Dedifferentiated amniotic fluid mesenchymal stem cell (primary cell): ENCODE data around the gene PNMA8C.
A peak's percentile ranks its signal among the peaks of the same experiment; 100 is the strongest.
"Not testable (repeated sequence)": the region's sequence is repeated elsewhere in the genome, so short reads cannot be mapped to it uniquely, and the experiment has no call there.

Source experiments
- DNase-seq: peaks from one replicate; pipeline ENCODE4 v3.0.0-alpha.2; 2016; ENCODE audit errors: extremely low spot score

Gene PNMA8C

GRCh38 chr19:46447824-46448223 lies 19.1 kb upstream of the PNMA8C start:
- no peak for DNase-seq

GRCh38 chr19:46447006-46447405 lies 18.3 kb upstream of the PNMA8C start:
- no peak for DNase-seq

DNA sequence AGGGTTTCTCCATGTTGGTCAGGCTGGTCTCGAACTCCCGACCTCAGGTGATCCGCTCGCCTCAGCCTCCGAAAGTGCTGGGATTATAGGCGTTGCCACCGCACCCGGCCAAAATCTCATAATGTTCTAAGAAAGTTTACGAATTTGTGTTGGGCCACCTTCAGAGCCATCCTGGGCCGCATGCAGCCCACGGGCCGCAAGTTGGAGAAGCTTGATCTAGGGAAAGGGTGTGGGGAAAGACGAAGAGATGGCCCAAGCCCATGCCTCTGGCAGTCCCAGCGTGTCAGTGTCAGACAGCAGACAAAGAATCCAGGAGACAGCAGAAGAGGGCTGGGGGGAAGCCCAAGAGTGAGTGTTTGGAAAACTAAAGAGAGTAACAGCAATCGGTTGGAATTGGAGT lies 17.3 kb upstream of the PNMA8C start:
- no peak for DNase-seq

DNA sequence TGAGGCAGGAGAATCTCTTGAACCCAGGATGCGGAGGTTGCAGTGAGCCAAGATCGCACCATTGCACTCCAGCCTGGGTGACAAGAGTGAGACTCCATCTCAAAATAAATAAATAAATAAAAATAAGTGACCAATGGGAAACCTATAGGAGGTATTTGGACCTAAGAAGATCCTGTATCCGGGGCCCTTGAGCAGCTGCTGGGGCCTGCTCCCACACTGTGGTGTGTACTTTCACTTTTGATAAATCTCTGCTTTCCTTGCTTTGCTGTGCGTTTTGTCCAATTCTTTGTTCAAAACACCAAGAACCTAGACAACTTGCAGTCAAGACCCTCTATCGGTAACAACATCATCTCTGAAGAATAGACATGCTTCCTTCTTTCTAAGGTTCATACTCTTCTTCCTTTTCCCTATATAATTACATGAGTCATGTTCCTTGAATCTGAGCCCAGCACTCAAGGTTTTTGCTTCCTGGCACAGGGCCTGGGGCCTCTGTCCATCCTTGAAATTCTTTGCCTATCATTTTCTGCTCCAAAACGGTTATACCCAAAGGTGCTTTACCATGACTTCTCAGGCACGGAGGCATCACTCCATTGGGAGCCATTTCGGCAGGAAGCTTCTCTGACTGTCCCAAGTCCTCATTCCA lies 14.2 kb upstream of the PNMA8C start:
- peak; percentile 68 for DNase-seq

GRCh38 chr19:46441866-46442265 lies 13.1 kb upstream of the PNMA8C start:
- no peak for DNase-seq

GRCh38 chr19:46435689-46436088 lies 7.0 kb upstream of the PNMA8C start:
- DNase-seq = not testable (repeated sequence)

DNA sequence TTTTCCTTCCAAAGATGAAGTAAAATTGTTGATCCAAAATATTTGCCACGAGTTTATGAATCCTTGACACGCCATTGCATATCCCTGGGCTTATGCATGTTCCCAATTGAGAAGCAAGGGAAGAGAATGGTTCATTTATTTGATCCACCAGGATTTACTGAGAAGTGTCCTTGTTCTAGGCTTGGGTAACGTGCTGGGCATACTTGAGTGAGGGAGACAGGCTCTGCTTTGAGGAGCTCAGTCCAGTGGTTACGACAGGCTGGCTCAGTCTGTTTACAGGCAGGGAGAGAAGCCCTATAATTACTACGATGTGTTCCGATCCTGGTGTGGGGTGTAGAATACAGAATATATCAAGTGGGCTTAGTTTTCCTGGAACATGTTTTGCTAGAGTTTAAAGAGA lies 6.3 kb upstream of the PNMA8C start:
- DNase-seq = no peak

DNA sequence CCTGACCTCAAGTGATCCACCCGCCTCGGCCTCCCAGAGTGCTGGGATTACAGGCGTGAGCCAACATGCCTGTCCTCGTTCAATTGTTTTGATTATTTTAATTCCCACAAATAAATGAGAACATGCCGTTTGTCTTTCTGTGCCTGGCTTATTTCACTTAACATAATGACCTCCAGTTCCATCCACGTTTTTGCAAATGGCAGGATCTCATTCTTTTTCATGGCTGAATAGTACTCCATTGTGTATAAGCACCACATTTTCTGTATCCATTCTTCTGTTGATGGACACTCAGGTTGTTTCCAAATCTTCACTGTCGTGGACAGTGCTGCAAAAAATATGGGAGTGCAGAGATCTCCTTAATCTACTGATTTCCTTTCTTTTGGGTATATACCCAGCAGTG lies 4.7 kb upstream of the PNMA8C start:
- not testable (repeated sequence) for DNase-seq

DNA sequence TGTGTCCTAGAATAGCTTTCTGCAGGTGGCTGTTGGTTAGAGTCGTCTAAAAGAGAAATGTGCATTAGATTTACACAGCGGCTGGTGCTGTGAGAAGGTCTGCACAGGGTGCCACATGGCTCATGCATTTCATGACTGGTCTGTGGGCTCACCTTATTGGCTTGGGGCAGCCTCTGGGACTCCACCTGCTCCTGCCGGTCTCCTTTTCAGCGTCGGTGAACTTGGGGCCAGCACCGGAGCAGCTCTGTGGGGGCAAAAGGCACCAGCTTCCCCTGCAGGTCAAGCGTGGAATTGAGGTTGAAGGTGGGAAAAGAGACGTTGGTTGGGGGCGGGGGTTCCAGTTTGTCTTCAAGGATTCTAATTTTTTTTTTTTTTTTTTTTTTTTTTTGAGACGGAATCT lies 3.1 kb upstream of the PNMA8C start:
- no peak for DNase-seq

DNA sequence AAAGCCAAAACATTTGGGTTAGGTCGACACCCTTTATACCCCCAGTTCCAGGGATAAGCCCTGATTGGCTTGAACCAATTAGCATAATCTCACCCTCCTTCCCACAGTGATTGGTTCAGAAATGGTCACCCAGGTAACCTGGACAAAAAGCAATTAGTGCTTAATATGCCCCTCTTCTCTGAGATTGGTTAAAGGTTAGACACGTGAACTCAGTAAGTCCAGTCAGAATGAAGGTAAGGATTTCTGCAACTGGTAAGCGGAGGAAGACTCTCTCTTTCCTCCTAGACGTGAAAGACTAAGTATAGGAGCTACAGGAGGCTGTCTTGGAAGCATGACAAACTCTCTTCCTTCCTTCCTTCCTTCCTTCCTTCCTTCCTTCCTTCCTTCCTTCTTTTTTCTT lies 1.3 kb upstream of the PNMA8C start:
- no peak for DNase-seq

DNA sequence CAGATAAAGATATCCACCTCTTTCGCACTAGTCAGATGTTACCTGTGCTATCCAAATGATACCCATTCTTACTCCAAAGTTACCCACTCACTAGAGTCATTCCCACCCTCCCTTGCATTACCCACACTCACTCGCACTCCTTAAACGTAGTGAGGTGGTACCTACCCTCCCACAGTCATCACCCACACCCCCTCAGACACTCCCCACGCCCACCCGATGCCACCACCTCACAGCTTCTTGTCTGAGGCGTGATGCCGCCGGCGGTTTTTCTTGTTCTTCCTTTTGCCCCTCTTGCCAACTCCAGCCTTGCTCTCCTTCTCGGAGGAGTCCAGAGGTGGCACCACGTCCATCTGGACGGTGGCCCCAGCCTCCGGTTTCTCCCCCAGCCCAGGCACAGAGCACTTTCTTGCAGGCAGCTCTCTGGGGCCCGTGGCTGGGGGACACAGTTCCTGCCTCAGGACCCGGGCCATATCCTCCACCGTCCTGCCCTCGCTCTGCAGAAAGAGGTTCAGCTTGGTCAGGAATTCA lies 1.2 kb downstream of the PNMA8C start:
- no peak for DNase-seq

DNA sequence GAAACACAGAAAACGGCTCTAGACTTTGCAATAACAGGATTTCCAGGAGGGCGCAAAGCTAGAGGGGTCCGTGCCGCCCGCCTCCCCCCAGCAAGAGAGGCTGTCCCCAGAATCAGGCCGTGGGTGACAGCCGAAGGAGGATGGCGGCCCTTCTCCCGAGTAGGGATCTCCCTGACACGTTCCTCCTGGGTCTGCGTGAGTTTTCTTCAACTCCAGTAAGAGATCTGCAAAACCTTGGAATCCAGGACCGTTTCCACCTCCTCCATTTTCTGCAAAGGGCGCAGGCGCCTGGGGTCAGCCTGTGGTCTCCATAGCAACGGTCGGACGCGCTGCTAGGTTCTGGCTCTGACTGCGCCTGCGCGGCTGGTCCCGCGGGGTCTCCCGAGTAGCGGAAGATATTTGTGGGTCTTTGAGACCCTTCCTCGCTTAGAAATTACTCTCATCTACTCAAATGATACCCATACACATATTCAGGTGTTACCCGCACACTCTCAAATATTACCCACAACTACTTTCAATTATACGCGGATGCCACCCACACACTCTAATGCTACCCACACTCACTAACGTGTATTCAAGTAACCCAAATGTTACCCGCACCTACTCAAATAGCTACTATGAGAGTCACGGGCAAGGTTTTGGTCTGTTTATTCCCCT lies 2.1 kb downstream of the PNMA8C start:
- peak; percentile 59 for DNase-seq

- DNase-seq = no peak
Measured at GRCh38 chr19:46426035-46426505, 2.7 kb downstream of the PNMA8C start.

- DNase-seq = no peak
Measured at GRCh38 chr19:46423188-46423587, 5.5 kb downstream of the PNMA8C start.

DNA sequence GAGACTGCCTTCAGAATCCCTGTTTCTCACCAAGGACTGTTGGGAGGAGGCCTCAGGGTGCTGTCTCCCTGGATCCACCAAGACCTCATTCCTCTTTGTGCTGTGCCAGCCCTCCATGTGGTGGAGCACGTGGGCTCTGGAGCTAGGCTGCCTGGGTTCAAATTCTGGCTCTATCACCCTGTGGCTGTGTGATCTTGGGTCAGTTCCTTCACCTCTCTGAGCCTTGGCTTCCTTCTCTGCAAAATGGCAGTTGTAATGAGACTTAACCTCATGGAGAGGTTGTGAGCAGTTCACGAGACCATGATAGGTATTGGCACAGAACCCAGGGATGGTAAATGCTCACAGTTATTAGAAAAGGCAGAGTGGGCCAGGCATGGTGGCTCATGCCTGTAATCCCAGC lies 6.4 kb downstream of the PNMA8C start:
- DNase-seq = no peak

DNA sequence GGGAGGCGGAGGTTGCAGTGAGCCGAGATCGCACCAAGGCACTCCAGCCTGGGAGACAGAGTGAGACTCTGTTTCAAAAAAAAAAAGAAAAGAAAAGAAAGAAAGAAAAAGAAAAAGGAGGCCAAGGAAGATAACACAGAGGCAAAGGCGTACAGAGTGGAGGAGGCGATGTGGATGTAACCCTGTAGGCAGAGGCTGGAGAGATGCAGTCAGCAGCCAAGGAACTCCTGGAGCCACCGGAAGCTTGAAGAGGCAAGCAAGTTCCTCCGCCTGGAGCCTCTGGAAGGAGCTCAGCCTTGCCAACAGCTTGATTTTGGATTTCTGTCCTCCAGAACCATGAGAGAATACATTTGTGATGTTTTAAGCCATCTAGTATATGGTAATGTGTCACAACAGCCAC lies 8.7 kb downstream of the PNMA8C start:
- no peak for DNase-seq

- DNase-seq = peak; percentile 78
Measured at GRCh38 chr19:46415804-46416709, 12.7 kb downstream of the PNMA8C start.

DNA sequence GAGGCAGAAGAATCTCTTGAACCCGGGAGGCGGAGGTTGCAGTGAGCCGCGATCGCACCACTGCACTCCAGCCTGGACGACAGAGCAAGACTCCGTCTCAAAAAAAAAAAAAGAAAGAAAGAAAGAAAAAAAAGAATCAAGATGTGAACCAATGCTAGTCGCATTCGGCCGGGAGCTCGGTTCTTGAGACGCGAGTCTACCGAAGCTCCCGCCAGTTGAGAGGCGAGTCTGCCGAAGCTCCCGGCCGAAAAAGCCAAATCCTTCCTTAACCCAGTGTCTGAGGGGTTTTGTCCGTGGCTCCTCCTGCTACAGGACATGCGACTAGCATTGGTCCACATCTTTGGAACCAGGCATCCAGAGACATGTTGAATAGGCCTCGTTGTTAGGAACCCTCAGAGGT lies 13.8 kb downstream of the PNMA8C start:
- not testable (repeated sequence) for DNase-seq

GRCh38 chr19:46413262-46414031 lies 15.3 kb downstream of the PNMA8C start, which contains the start of gene CCDC8:
CCDC8 (minus strand) TSS chr19:46413564; CDS start chr19:46412810, 754 bp downstream.
- peak; percentile 61 for DNase-seq

DNA sequence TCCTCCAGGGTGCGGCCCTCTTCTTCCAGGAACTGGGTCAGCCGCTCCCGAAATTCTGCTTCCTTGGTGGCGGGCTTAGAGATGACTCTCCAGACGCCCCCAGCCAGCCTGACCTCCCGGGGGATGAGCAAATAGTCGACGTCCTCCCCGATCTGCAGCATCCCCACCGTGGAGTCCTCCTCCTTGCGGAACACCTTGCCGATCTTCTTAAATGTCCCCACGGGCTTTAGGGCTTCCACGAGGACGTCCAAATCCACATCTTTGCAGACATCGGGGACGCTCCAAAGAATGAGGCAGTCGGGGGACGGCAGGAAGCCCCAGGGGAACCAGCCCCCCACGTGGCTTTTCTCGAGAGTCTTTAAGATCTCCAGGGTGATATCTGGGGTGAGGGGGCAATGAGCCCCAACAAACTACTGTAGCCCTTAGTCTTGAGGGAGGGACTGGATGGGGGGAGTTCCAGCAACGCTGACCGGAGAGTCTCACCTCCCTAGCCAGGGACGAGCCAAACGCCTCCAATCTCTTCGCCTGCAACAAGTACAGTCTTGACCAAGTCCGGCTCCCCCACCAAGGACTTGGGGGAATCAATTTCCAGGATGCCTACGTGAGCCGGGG lies 16.0 kb downstream of the PNMA8C start:
- DNase-seq = no peak
